ENCODE results near the gene ZNF385D. TPM values are rescaled to one million over a fixed set of nuclear protein-coding genes. Genes with fewer than 3 reads are reported as not detected.

The ZNF385D gene
- total RNA-seq, 1 experiment from 2014 or later = not detected

DNA sequence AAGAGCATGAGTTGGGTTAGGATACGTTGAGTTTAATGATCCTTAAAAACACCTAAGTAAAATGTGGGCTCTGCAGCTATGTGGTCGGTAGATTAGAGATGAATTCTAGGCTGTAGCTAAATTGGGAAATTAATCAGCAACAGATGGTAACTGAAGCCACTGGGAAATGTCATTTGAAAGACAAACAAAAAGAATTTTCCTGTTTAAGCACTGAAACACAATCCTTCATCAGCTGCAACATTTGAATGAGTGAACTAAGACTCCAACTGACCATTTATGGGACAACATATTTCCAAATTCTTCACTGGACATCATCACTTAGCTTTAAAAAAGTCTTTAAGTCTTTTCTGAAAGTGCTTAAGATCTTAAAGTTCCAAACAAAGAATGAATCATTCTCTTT, 226.9 kb downstream of the ZNF385D start:
- intact Hi-C loops (cut with micrococcal nuclease) = no loop called here
- H3K79me2 ChIP-seq (ENCODE audit: insufficient read depth, low read length) = no peaks in the 10 kb centered on the region
- H2AFZ ChIP-seq (ENCODE audit: low read depth, low read length, poor library complexity, severe bottlenecking) = no peak overlapping the region
- H3K9ac ChIP-seq (ENCODE audit: low read length) = no peak overlapping the region
- H3K27me3 ChIP-seq (ENCODE audit: insufficient read depth, low read length) = no peaks in the 10 kb centered on the region
- ATAC-seq = no peak
- peaks cover 15 to 31% of the 10 kb centered on the region in 2 experiments; a peak in 2 of 4 replicates for H3K9me3 ChIP-seq (ENCODE audit: control insufficient read depth in 1 of 2, insufficient read depth in 1 of 2, low read depth in 1 of 2, low read length in 2 of 2)
- POLR2A ChIA-PET = no interaction called here
- no peaks in the 10 kb centered on the region for H3K36me3 ChIP-seq (ENCODE audit: control insufficient read depth in 1 of 2, insufficient read depth in 2 of 2, low read length in 2 of 2)
- no peaks in the 10 kb centered on the region for H3K9me2 ChIP-seq (ENCODE audit: insufficient read depth)
- no peak for DNase-seq (ENCODE audit: low read depth, low spot score)
- no peak overlapping the region for H3K27ac ChIP-seq (ENCODE audit: low read depth, low read length)
- no TSS peak for BruUV-seq (replicated peaks)
- CTCF ChIA-PET = no interaction called here
- no peaks in the 10 kb centered on the region for H4K20me1 ChIP-seq (ENCODE audit: insufficient read depth)
- H3K4me2 ChIP-seq (ENCODE audit: low read length) = no peak overlapping the region
- RAD21 ChIA-PET (ENCODE audit: low non-redundant PET in 1 of 2, low total read pairs in 2 of 2, uncharacterized antibody in 2 of 2, unreplicated experiment in 2 of 2) = no interaction called here
- H3K4me1 ChIP-seq (ENCODE audit: control insufficient read depth in 1 of 2, insufficient read depth in 2 of 2, low read length in 2 of 2) = no peaks in the 10 kb centered on the region
- no peak overlapping the region for H3K4me3 ChIP-seq (replicated peaks in 1 of 2; ENCODE audit: low read depth in 1 of 2, low read length in 2 of 2)
- no peak for TF ChIP-seq EZH2 (IDR thresholded peaks at IDR 0.05)

DNA sequence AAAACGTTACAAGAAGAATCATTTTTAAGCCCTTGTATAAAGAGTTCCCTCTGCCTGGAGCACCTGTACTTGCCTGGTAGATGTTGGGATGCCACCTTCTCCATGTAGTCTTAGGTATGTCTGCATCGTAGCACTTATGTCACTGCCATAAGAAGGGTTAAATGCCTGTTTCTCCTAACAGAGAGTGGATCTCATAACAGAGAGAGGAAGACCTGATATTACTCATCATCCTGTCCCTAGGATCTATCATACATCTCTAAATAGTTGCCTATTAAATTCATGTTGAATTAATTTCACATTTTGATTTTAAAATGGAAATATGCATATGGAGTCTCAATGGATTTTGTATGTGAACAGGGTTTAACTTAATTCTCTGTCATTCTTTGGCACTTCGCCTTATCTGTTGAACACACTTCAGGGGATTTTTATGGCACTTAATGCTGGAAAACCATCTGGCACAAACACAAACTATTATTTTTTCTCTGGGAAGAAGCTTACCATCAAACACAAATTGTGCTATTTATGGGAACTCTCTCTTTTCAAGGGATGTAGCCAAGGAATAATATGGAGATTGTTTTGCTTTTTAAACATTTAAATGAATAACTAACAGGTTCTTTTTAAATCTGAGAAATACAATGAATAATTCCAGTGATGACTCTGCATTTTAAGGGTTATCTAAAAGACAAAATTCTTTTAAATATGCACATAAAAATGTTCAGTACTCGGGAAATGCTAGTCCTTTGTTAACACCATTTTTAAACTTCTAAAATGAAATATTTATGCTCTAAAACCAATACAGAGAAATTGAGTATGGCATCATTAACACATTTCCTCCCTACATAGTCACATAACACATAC, 230.7 kb downstream of the ZNF385D start:
- no peak overlapping the region for H2AFZ ChIP-seq (ENCODE audit: low read depth, low read length, poor library complexity, severe bottlenecking)
- H3K79me2 ChIP-seq (ENCODE audit: insufficient read depth, low read length) = no peaks in the 10 kb centered on the region
- ChIA-PET RAD21 (ENCODE audit: low non-redundant PET in 1 of 2, low total read pairs in 2 of 2, uncharacterized antibody in 2 of 2, unreplicated experiment in 2 of 2) (no interaction called here), POLR2A (no interaction called here), CTCF (no interaction called here)
- no peak overlapping the region for H3K4me3 ChIP-seq (replicated peaks in 1 of 2; ENCODE audit: low read depth in 1 of 2, low read length in 2 of 2)
- H3K4me1 ChIP-seq (ENCODE audit: control insufficient read depth in 1 of 2, insufficient read depth in 2 of 2, low read length in 2 of 2) = no peaks in the 10 kb centered on the region
- no peak for DNase-seq (ENCODE audit: low read depth, low spot score)
- no peaks in the 10 kb centered on the region for H3K36me3 ChIP-seq (ENCODE audit: control insufficient read depth in 1 of 2, insufficient read depth in 2 of 2, low read length in 2 of 2)
- no peaks in the 10 kb centered on the region for H3K9me2 ChIP-seq (ENCODE audit: insufficient read depth)
- peaks cover 7 to 31% of the 10 kb centered on the region in 2 experiments; a peak in 2 of 4 replicates for H3K9me3 ChIP-seq (ENCODE audit: control insufficient read depth in 1 of 2, insufficient read depth in 1 of 2, low read depth in 1 of 2, low read length in 2 of 2)
- H3K4me2 ChIP-seq (ENCODE audit: low read length) = no peak overlapping the region
- H3K27ac ChIP-seq (ENCODE audit: low read depth, low read length) = no peak overlapping the region
- BruUV-seq (replicated peaks) = no TSS peak
- H4K20me1 ChIP-seq (ENCODE audit: insufficient read depth) = no peaks in the 10 kb centered on the region
- H3K9ac ChIP-seq (ENCODE audit: low read length) = no peak overlapping the region
- no peaks in the 10 kb centered on the region for H3K27me3 ChIP-seq (ENCODE audit: insufficient read depth, low read length)
- no peak for ATAC-seq
- intact Hi-C loops (cut with micrococcal nuclease) = no loop called here
- TF ChIP-seq, protein P1, sequence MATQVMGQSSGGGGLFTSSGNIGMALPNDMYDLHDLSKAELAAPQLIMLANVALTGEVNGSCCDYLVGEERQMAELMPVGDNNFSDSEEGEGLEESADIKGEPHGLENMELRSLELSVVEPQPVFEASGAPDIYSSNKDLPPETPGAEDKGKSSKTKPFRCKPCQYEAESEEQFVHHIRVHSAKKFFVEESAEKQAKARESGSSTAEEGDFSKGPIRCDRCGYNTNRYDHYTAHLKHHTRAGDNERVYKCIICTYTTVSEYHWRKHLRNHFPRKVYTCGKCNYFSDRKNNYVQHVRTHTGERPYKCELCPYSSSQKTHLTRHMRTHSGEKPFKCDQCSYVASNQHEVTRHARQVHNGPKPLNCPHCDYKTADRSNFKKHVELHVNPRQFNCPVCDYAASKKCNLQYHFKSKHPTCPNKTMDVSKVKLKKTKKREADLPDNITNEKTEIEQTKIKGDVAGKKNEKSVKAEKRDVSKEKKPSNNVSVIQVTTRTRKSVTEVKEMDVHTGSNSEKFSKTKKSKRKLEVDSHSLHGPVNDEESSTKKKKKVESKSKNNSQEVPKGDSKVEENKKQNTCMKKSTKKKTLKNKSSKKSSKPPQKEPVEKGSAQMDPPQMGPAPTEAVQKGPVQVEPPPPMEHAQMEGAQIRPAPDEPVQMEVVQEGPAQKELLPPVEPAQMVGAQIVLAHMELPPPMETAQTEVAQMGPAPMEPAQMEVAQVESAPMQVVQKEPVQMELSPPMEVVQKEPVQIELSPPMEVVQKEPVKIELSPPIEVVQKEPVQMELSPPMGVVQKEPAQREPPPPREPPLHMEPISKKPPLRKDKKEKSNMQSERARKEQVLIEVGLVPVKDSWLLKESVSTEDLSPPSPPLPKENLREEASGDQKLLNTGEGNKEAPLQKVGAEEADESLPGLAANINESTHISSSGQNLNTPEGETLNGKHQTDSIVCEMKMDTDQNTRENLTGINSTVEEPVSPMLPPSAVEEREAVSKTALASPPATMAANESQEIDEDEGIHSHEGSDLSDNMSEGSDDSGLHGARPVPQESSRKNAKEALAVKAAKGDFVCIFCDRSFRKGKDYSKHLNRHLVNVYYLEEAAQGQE (IDR thresholded peaks at IDR 0.05; ENCODE audit: low read depth) = no peak
- no peak for TF ChIP-seq ELF1 (IDR thresholded peaks at IDR 0.05; ENCODE audit: borderline replicate concordance, low read depth)
- TF ChIP-seq CEBPB (IDR thresholded peaks at IDR 0.05; ENCODE audit: low read depth) = no peak
- no peak for TF ChIP-seq ATF3 (IDR thresholded peaks at IDR 0.05)
- no peak for TF ChIP-seq CTCF (IDR thresholded peaks at IDR 0.05 in 2 of 3, conservative IDR thresholded peaks at IDR 0.05 in 1 of 3; ENCODE audit: borderline replicate concordance in 1 of 3, insufficient read depth in 1 of 3, low read depth in 2 of 3, low read length in 2 of 3)
- TF ChIP-seq, protein P2, sequence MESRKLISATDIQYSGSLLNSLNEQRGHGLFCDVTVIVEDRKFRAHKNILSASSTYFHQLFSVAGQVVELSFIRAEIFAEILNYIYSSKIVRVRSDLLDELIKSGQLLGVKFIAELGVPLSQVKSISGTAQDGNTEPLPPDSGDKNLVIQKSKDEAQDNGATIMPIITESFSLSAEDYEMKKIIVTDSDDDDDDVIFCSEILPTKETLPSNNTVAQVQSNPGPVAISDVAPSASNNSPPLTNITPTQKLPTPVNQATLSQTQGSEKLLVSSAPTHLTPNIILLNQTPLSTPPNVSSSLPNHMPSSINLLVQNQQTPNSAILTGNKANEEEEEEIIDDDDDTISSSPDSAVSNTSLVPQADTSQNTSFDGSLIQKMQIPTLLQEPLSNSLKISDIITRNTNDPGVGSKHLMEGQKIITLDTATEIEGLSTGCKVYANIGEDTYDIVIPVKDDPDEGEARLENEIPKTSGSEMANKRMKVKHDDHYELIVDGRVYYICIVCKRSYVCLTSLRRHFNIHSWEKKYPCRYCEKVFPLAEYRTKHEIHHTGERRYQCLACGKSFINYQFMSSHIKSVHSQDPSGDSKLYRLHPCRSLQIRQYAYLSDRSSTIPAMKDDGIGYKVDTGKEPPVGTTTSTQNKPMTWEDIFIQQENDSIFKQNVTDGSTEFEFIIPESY (IDR thresholded peaks at IDR 0.05; ENCODE audit: extremely low read depth, insufficient replicate concordance, low read length) = no peak
- TF ChIP-seq ZNF274 (IDR thresholded peaks at IDR 0.05; ENCODE audit: low read depth, low read length) = no peak
- TF ChIP-seq POLR2A (IDR thresholded peaks at IDR 0.05; ENCODE audit: borderline replicate concordance, extremely low read depth, insufficient read depth, insufficient read length) = no peak
- no peak for TF ChIP-seq EZH2phosphoT487 (IDR thresholded peaks at IDR 0.05; ENCODE audit: borderline replicate concordance)
- TF ChIP-seq EZH2 (IDR thresholded peaks at IDR 0.05) = no peak

Measured in HCT116 (cell line).